Gastrocnemius medialis (tissue), 4 donors: ENCODE data around the gene KIRREL3.

Source experiments
- POLR2A ChIP-seq, 2 donors: fragments of 450-650 bp; IDR thresholded peaks; one replicate each; pipeline ENCODE4 v1.6.1; 2017; ENCODE audit warnings: antibody characterized with exemption in 2 of 2, mild to moderate bottlenecking in 2 of 2, moderate library complexity in 2 of 2
- TF ChIP-seq, protein P1 (sequence below), 5 experiments: fragments of 450-650 bp in 3 of 5; fragments of 200-600 bp in 2 of 5; sonication (generic) in 2 of 5; IDR thresholded peaks in 4 of 5; conservative IDR thresholded peaks in 1 of 5; 1 replicate in 4 of 5; 2 replicates in 1 of 5; pipeline ENCODE4 v1.5.1; 2016 to 2019; ENCODE audit warnings: antibody characterized with exemption in 5 of 5, mild to moderate bottlenecking in 3 of 5, moderate library complexity in 3 of 5

GRCh38 chr11:126929179-126930061 is 71.2 kb downstream of the KIRREL3 start:
- TF ChIP-seq, protein P1, sequence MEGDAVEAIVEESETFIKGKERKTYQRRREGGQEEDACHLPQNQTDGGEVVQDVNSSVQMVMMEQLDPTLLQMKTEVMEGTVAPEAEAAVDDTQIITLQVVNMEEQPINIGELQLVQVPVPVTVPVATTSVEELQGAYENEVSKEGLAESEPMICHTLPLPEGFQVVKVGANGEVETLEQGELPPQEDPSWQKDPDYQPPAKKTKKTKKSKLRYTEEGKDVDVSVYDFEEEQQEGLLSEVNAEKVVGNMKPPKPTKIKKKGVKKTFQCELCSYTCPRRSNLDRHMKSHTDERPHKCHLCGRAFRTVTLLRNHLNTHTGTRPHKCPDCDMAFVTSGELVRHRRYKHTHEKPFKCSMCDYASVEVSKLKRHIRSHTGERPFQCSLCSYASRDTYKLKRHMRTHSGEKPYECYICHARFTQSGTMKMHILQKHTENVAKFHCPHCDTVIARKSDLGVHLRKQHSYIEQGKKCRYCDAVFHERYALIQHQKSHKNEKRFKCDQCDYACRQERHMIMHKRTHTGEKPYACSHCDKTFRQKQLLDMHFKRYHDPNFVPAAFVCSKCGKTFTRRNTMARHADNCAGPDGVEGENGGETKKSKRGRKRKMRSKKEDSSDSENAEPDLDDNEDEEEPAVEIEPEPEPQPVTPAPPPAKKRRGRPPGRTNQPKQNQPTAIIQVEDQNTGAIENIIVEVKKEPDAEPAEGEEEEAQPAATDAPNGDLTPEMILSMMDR (IDR thresholded peaks at IDR 0.05 in 4 of 5, conservative IDR thresholded peaks at IDR 0.05 in 1 of 5), result no peak
- no peak for TF ChIP-seq POLR2A (IDR thresholded peaks at IDR 0.05)
